Mucosa of rectum (tissue), 2 donors: ENCODE data around the gene TNFRSF12A.

Experiments
- H3K27ac ChIP-seq, 2 donors: one replicate each; pipeline ENCODE4 v1.7.0; 2013; ENCODE audit warnings: inconsistent platforms in 2 of 2, low read depth in 2 of 2, low read length in 2 of 2
- H3K27me3 ChIP-seq, 2 donors: one replicate each; pipeline ENCODE4 v1.7.0; 2013; ENCODE audit warnings: low read length in 2 of 2; ENCODE audit not compliant: control insufficient read depth in 2 of 2, insufficient read depth in 2 of 2
- H3K36me3 ChIP-seq, 2 donors: one replicate each; pipeline ENCODE4 v1.7.0; 2013; ENCODE audit warnings: low read length in 2 of 2; ENCODE audit not compliant: control insufficient read depth in 2 of 2, insufficient read depth in 2 of 2
- H3K4me1 ChIP-seq, 2 donors: one replicate each; pipeline ENCODE4 v1.7.0; 2013; ENCODE audit warnings: low read length in 2 of 2, mild to moderate bottlenecking in 1 of 2; ENCODE audit not compliant: control insufficient read depth in 2 of 2, insufficient read depth in 2 of 2
- H3K4me3 ChIP-seq, 2 donors: one replicate each; pipeline ENCODE4 v1.7.0; 2013; ENCODE audit warnings: low read length in 2 of 2
- H3K9ac ChIP-seq, 2 donors: one replicate each; pipeline ENCODE4 v1.7.0; 2013; ENCODE audit warnings: low read length in 2 of 2, low read depth in 1 of 2, mild to moderate bottlenecking in 1 of 2
- H3K9me3 ChIP-seq, 2 donors: one replicate each; pipeline ENCODE4 v1.7.0; 2013; ENCODE audit warnings: low read length in 2 of 2; ENCODE audit not compliant: control insufficient read depth in 2 of 2
- donor health status: healthy.
- donor health status: Normal muscosa, but diverticular disease.

Gene TNFRSF12A

DNA sequence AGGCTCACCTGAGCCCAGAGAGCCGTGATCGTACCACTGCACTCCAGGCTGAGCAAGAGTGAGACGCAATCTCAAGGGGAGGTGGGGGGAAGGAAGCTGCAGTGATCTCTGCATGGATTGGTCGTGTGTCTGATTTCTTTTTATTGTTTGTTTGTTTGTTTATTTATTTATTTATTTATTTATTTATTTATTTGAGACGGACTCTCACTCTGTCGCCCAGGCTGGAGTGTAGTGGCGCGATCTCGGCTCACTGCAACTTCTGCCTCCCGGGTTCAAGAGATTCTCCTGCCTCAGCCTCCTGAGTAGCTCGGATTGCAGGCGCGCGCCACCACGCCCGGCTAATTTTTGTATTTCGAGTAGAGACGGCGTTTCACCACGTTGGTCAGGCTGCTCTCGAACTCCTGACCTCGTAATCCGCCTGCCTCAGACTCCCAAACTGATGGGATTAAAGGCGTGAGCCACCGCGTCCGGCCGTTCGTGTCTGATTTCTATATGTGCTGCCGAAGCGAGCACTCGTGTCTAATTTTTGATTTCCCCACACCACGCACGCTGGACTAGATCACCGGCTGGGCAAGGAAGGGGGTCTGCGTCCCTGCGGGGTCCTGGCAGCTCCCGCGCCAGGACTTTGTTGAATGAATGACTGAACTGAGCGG is 448 bp upstream of the TNFRSF12A start:
- H3K4me1 ChIP-seq = peaks cover 36 to 37% of the 10 kb centered on the region in 2 donors
- H3K4me3 ChIP-seq = peak overlapping the region; percentile 64 to 73
- H3K27ac ChIP-seq = peak overlapping the region in 1 of 2 donors; percentile 79
- no peak overlapping the region for H3K9ac ChIP-seq
- peaks cover 0 to 5% of the 10 kb centered on the region in 2 donors for H3K27me3 ChIP-seq
- no peaks in the 10 kb centered on the region for H3K36me3 ChIP-seq
- no peaks in the 10 kb centered on the region for H3K9me3 ChIP-seq

DNA sequence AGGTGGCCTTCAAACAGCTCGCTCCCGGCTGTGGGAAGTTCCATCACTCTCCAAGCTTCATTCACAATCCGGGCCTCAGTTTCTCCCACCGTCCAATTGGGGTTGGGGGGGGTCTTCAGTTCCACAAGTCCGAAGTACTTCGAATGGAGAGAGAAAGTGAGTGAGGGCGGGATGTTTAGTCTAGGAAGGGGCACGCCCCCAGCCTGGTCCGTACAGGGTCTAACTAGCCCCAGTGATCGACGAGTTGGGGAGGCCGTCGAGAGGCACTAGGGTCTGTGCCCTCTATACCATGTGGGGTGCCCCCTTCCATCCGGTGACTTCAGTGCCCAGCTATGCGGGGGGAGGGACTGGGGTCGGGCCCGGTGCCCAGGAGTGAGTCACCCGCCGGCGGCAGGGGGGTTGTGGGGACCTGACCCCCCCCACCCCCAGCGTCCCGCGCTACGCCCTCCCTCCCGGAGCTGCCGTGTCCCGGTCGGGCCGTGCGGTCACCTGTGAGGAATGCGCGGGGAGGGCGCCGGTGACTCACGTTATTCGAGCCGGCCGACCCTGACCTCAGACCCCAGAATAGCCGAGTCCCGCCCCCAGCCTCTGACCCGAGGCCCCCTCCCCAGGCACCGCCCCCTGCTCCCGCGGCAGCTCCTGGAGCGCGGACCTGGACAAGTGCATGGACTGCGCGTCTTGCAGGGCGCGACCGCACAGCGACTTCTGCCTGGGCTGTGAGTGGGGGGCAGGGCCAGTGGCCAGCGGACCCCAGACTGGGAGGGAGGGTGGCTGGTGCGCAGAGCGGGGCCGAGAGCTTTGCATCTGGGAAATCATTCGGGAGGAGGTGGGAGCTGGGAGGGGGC is 658 bp downstream of the TNFRSF12A start:
- Histone ChIP-seq H3K4me1 (peaks cover 36 to 37% of the 10 kb centered on the region in 2 donors), H3K9ac (peak overlapping the region; percentile 68 to 84), H3K27me3 (peaks cover 0 to 5% of the 10 kb centered on the region in 2 donors), H3K27ac (peak overlapping the region; percentile 79 to 90), H3K9me3 (no peaks in the 10 kb centered on the region), H3K4me3 (peak overlapping the region; percentile 75 to 84), H3K36me3 (no peaks in the 10 kb centered on the region)

DNA sequence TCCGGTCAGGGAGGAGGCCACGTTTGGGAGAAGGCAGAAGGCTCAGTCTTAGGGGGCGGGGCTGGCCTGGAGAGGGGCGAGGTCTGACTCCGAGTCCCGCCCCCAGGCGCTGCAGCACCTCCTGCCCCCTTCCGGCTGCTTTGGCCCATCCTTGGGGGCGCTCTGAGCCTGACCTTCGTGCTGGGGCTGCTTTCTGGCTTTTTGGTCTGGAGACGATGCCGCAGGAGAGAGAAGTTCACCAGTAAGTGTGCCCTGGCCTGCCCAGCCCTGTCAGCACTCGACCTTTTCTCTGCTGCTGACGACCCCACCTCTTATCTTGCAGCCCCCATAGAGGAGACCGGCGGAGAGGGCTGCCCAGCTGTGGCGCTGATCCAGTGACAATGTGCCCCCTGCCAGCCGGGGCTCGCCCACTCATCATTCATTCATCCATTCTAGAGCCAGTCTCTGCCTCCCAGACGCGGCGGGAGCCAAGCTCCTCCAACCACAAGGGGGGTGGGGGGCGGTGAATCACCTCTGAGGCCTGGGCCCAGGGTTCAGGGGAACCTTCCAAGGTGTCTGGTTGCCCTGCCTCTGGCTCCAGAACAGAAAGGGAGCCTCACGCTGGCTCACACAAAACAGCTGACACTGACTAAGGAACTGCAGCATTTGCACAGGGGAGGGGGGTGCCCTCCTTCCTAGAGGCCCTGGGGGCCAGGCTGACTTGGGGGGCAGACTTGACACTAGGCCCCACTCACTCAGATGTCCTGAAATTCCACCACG is 1.5 kb downstream of the TNFRSF12A start:
- H3K9ac ChIP-seq = peak overlapping the region in 1 of 2 donors; percentile 84
- peak overlapping the region; percentile 79 to 90 for H3K27ac ChIP-seq
- peak overlapping the region; percentile 65 to 84 for H3K4me3 ChIP-seq
- no peaks in the 10 kb centered on the region for H3K9me3 ChIP-seq
- H3K36me3 ChIP-seq = peaks cover 5 to 7% of the 10 kb centered on the region in 2 donors
- H3K27me3 ChIP-seq = peaks cover 0 to 5% of the 10 kb centered on the region in 2 donors
- H3K4me1 ChIP-seq = peaks cover 36 to 37% of the 10 kb centered on the region in 2 donors

DNA sequence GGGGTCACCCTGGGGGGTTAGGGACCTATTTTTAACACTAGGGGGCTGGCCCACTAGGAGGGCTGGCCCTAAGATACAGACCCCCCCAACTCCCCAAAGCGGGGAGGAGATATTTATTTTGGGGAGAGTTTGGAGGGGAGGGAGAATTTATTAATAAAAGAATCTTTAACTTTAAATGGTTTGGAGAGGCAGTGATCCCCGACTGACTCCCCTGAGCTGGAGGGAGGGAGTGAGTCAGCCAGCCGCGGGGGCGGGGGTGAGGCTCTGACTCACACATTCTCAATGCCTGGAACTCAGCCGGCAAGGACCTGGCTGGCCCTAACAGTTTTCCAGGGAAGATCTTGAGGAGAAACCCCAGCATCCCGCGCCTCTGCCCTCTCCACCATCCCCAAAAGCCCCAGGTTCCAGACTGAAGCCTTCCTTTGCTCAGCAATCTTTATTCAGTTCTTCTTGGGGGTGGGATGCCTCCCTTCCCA is 2.1 kb downstream of the TNFRSF12A start:
- peaks cover 36 to 37% of the 10 kb centered on the region in 2 donors for H3K4me1 ChIP-seq
- no peaks in the 10 kb centered on the region for H3K9me3 ChIP-seq
- peaks cover 0 to 5% of the 10 kb centered on the region in 2 donors for H3K27me3 ChIP-seq
- H3K4me3 ChIP-seq = peak overlapping the region; percentile 42 to 94
- H3K36me3 ChIP-seq = peaks cover 11 to 14% of the 10 kb centered on the region in 2 donors
- H3K27ac ChIP-seq = peak overlapping the region; percentile 90 to 92
- peak overlapping the region in 1 of 2 donors; percentile 90 for H3K9ac ChIP-seq

DNA sequence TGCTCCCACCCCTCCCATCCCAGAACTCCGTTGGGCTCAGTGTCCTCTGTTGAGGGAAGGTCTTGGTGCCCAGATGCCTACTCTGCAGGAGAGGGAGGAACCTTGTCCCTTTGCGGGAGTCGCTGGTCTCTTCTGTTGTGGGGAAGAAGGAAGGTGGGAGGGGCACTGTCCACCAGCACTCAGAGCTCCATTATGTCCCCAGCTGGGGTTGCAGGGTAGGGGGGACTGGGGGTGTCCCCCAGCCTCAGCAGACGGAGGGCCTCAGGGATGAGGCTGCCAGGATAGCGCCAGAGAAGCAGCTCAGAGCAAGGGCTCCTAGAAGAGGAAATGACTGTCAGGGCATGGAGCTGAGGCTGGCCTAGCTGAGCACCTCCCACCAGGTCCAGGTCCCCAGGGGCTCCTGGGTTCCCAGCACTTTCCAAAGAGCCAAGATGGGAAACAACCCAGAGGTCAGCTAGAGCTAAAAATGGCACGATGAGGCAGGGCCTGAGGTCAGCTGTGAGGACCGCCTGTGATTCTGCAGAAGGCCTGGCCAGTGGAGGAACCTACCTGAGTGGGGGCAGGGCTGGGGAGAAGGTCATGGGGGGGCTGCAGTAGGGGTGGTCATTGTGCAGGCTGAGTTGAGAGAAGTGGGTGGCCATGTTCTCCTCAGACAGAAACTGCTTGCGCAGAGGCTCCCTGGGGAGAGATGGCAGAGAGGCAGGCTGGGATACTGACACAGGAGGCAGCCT is 2.7 kb downstream of the TNFRSF12A start:
- Histone ChIP-seq H3K27ac (peak overlapping the region; percentile 90 to 92), H3K4me1 (peaks cover 38 to 40% of the 10 kb centered on the region in 2 donors), H3K9me3 (no peaks in the 10 kb centered on the region), H3K9ac (peak overlapping the region; percentile 32 to 90), H3K36me3 (peaks cover 11 to 16% of the 10 kb centered on the region in 2 donors), H3K4me3 (peak overlapping the region; percentile 84 to 94), H3K27me3 (peaks cover 0 to 5% of the 10 kb centered on the region in 2 donors)

DNA sequence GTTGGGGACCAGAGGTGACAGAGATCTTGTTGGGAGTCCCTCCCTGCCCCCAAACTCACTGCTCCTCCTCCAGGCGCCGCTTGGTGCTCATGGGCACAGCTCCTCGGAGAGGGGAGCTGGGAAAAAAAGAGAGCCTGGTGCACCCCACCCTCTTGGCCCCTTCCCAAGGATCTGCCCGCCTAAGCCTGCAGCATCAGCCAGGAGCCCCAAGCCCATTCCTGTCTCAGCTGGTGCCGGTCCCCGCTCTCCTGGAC is 3.2 kb downstream of the TNFRSF12A start:
- Histone ChIP-seq H3K4me3 (peak overlapping the region; percentile 84 to 94), H3K27ac (peak overlapping the region; percentile 90 to 92), H3K9ac (peak overlapping the region; percentile 79 to 90), H3K9me3 (no peaks in the 10 kb centered on the region), H3K4me1 (peaks cover 37 to 38% of the 10 kb centered on the region in 2 donors), H3K27me3 (peaks cover 0 to 3% of the 10 kb centered on the region in 2 donors), H3K36me3 (peaks cover 11 to 16% of the 10 kb centered on the region in 2 donors)

DNA sequence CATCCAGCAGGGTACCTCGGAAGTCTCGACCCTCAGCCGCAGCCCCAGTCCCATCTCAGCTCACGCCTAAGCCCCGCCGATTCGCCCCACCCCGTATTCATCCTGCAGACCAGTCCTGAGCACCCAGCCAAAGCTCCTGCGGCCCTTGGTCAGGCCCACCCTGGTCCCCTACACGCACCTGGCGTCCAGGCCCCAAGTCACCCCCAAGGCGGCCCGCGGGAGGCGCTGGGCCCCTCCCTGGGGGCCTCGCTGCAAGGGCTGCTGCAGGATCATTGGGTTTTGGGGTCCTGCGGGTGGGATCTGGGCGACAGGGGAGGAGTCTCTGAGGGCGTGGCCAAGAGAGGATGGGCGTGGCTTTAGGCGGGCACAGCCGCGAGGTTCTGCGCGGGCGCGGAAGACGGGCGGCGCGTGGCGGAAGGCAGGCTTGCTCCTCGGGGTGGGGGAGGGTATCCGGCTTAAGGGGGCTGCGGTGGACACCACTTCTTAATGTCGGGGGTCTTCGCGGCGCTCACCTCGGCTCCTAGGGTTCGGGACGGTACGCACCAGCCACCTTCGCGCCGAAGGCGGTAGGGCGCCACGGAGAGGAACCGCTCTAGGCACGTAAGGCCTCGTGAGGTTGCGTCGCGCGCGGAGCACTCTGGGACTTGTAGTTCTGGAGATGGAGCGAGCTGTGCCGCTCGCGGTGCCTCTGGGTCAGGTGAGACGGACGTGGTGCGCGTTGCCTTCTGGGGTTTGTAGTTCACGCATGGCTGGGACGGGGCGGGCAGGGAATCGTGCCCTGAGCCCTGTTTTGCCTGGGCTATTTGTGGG is 3.7 kb downstream of the TNFRSF12A start, which contains the start of the genes HCFC1R1 and THOC6:
TSS of gene HCFC1R1 (minus strand) at position 274 of the 810 bp plus-strand sequence. CDS start at position 273, 1 bp downstream.
TSS of gene THOC6 (plus strand) at position 367 of the 810 bp plus-strand sequence. CDS start at position 659, 292 bp downstream.
- Histone ChIP-seq H3K36me3 (peaks cover 11 to 17% of the 10 kb centered on the region in 2 donors), H3K9ac (peak within 1 kb of the TSS; percentile 79 to 90), H3K9me3 (no peaks in the 10 kb centered on the region), H3K4me1 (peaks cover 36 to 40% of the 10 kb centered on the region in 2 donors), H3K4me3 (peak within 1 kb of the TSS; percentile 84 to 94), H3K27me3 (peaks cover 0 to under 1% of the 10 kb centered on the region in 2 donors), H3K27ac (peak within 1 kb of the TSS; percentile 90 to 92)

DNA sequence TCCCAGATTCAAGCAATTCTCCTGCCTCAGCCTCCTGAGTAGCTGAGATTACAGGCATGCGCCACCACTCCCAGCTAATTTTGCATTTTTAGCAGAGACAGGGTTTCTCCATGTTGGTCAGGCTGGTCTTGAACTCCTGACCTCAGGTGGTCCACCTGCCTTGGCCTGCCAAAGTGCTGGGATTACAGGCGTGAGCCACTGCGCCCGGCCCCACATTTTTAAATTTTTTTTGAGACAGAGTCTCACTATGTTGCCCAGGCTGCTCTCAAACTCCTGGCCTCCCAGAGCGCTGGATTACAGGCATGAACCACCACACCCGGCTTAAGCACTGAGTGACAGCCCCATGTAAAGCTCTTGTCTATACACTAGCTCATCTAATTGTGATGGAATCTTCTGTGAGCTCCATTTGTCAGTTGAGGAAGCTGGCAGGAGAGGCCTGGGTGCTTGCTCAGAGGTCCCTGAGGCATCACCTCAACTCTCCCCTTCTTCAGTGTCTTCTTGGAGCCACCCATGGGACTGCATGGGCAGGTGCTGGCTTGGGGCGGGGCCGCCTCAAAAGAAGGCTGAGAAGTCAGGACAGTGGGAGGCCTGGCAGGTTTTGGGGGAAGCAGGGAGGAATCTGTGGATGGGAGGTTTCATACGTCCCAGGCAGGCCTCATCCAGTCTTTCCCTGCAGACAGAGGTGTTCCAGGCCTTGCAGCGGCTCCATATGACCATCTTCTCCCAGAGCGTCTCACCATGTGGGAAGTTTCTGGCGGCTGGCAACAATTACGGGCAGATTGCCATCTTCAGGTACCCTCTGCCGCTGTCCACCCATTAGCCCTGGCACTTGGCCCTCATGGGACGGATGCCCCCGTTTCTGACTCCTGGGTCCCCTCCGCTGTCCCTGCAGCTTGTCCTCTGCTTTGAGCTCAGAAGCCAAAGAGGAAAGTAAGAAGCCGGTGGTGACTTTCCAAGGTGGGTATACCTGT is 5.1 kb downstream of the TNFRSF12A start:
- Histone ChIP-seq H3K27ac (no peak overlapping the region), H3K4me1 (peaks cover 34 to 37% of the 10 kb centered on the region in 2 donors), H3K9ac (no peak overlapping the region), H3K9me3 (no peaks in the 10 kb centered on the region), H3K4me3 (no peak overlapping the region), H3K36me3 (peaks cover 14 to 24% of the 10 kb centered on the region in 2 donors), H3K27me3 (peaks cover 0 to 6% of the 10 kb centered on the region in 2 donors)
